Measurements from ENCODE around the gene HOMER2. TPM values are rescaled to one million over a fixed set of nuclear protein-coding genes. Genes with fewer than 3 reads are reported as not detected.

Gene HOMER2
- total and polyA plus RNA-seq, 9 of the 15 experiments (the other 6 are each of a cell fraction or from before 2014, with no cell fraction given): 0.13 to 0.47 (median 0.29) TPM; not detected in 1

DNA sequence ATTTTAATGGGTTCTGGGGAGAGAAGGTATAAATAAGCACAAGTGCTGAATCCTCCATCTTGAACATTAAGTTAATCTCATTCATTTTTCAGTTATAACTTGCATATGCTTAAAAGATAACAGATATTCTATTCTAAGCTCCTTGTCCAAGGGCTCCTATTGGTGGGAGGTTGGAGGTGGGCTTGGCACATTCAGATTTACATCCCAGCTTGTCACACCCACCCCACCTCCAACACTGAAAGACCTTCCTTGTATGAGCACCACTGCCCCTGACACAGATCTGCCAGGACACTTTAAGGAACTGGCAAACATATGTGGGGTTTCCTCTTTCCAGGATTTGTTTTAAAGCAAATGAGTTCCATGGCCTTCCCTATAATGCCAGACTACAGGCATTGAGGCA lies 30.6 kb downstream of the HOMER2 start (continued):
- TF ChIP-seq, protein P1, sequence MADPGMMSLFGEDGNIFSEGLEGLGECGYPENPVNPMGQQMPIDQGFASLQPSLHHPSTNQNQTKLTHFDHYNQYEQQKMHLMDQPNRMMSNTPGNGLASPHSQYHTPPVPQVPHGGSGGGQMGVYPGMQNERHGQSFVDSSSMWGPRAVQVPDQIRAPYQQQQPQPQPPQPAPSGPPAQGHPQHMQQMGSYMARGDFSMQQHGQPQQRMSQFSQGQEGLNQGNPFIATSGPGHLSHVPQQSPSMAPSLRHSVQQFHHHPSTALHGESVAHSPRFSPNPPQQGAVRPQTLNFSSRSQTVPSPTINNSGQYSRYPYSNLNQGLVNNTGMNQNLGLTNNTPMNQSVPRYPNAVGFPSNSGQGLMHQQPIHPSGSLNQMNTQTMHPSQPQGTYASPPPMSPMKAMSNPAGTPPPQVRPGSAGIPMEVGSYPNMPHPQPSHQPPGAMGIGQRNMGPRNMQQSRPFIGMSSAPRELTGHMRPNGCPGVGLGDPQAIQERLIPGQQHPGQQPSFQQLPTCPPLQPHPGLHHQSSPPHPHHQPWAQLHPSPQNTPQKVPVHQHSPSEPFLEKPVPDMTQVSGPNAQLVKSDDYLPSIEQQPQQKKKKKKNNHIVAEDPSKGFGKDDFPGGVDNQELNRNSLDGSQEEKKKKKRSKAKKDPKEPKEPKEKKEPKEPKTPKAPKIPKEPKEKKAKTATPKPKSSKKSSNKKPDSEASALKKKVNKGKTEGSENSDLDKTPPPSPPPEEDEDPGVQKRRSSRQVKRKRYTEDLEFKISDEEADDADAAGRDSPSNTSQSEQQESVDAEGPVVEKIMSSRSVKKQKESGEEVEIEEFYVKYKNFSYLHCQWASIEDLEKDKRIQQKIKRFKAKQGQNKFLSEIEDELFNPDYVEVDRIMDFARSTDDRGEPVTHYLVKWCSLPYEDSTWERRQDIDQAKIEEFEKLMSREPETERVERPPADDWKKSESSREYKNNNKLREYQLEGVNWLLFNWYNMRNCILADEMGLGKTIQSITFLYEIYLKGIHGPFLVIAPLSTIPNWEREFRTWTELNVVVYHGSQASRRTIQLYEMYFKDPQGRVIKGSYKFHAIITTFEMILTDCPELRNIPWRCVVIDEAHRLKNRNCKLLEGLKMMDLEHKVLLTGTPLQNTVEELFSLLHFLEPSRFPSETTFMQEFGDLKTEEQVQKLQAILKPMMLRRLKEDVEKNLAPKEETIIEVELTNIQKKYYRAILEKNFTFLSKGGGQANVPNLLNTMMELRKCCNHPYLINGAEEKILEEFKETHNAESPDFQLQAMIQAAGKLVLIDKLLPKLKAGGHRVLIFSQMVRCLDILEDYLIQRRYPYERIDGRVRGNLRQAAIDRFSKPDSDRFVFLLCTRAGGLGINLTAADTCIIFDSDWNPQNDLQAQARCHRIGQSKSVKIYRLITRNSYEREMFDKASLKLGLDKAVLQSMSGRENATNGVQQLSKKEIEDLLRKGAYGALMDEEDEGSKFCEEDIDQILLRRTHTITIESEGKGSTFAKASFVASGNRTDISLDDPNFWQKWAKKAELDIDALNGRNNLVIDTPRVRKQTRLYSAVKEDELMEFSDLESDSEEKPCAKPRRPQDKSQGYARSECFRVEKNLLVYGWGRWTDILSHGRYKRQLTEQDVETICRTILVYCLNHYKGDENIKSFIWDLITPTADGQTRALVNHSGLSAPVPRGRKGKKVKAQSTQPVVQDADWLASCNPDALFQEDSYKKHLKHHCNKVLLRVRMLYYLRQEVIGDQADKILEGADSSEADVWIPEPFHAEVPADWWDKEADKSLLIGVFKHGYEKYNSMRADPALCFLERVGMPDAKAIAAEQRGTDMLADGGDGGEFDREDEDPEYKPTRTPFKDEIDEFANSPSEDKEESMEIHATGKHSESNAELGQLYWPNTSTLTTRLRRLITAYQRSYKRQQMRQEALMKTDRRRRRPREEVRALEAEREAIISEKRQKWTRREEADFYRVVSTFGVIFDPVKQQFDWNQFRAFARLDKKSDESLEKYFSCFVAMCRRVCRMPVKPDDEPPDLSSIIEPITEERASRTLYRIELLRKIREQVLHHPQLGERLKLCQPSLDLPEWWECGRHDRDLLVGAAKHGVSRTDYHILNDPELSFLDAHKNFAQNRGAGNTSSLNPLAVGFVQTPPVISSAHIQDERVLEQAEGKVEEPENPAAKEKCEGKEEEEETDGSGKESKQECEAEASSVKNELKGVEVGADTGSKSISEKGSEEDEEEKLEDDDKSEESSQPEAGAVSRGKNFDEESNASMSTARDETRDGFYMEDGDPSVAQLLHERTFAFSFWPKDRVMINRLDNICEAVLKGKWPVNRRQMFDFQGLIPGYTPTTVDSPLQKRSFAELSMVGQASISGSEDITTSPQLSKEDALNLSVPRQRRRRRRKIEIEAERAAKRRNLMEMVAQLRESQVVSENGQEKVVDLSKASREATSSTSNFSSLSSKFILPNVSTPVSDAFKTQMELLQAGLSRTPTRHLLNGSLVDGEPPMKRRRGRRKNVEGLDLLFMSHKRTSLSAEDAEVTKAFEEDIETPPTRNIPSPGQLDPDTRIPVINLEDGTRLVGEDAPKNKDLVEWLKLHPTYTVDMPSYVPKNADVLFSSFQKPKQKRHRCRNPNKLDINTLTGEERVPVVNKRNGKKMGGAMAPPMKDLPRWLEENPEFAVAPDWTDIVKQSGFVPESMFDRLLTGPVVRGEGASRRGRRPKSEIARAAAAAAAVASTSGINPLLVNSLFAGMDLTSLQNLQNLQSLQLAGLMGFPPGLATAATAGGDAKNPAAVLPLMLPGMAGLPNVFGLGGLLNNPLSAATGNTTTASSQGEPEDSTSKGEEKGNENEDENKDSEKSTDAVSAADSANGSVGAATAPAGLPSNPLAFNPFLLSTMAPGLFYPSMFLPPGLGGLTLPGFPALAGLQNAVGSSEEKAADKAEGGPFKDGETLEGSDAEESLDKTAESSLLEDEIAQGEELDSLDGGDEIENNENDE (IDR thresholded peaks at IDR 0.05; ENCODE audit: low read depth, low read length): no peak
- TF ChIP-seq ZKSCAN1 (IDR thresholded peaks at IDR 0.05; ENCODE audit: low read depth, low read length) (no peak), IRF2 (CRISPR knock-in tag; IDR thresholded peaks at IDR 0.05) (no peak)

Data from K562 (cell line).